Stimulated activated CD4-positive, alpha-beta T cell treated with anti-CD3 and anti-CD28 coated beads, Interleukin-15, amount 100 ng/mL, for 1 hour (primary cell): Measurements from ENCODE around the gene YIPF3.
"Not testable (repeated sequence)": the region's sequence is repeated elsewhere in the genome, so short reads cannot be mapped to it uniquely, and the experiment has no call there.

Experiments
- DNase-seq, 2 donors: peaks; one replicate each; pipeline ENCODE4 v3.0.0-alpha.2; 2020; ENCODE audit warnings: low read depth in 1 of 2, low spot score in 1 of 2

The YIPF3 gene

DNA sequence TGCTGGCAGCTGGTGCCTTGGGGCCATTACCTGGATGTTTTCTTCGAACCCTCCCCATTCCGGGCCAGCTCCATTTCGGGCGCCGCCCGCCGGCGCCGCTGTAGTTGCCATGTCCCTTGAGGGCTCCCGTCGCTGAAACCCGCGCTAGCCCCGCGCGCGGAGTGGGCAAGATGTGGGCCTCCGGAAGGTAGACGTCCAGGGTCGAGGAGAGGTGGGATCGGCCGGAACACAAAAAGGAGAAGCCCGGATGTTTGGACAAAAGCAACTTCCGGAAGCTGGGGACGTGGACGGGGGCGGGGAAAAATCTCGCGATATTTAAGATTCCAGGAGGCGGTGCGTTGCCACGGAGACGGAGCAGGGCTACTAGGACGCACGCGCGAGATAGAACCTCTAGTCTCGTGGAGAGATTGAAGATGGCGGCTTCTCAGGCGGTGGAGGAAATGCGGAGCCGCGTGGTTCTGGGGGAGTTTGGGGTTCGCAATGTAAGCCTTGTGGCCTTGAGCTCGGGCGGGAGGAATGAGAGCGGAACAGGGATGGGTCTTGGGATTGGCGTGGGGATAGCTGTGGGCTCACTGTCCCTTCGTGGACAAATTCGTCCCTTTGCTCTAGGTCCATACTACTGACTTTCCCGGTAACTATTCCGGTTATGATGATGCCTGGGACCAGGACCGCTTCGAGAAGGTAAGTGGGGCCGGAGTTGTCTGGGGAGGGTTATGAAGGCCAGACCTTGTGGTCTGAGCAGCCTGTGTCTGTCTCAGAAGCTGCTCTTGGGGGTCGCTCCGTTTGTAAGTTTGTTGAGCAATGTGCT lies at the start of gene YIPF3, which contains the start of gene POLR1C:
Gene YIPF3 (minus strand): TSS at position 230 of the 808 bp plus-strand sequence. CDS start 119 bp downstream, at position 111.
Gene POLR1C (plus strand): TSS at position 393 of the 808 bp plus-strand sequence. CDS start 21 bp downstream, at position 414.
- DNase-seq: peak; percentile 89 to 90

DNA sequence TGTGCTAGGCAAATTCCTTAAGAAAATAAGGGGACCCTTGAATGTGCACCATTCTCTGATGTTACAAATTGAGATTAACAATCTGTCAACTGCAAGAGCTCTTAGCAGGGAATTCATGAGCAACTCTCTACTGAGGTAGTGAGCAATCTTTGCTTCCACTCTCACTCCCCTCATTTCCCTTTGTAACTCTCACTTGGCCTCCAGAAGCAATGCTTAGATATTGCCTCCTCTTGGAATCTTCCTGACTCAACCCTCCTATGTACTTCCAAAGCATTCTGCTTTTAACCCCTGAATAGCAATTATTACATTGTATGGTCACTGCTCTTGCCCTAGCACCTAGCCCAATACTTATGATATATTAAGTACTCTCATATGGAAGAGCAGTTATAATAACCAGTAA lies 42.6 kb upstream of the YIPF3 start:
- no peak for DNase-seq

GRCh38 chr6:43557620-43558019 lies 40.9 kb upstream of the YIPF3 start:
- not testable (repeated sequence) for DNase-seq

DNA sequence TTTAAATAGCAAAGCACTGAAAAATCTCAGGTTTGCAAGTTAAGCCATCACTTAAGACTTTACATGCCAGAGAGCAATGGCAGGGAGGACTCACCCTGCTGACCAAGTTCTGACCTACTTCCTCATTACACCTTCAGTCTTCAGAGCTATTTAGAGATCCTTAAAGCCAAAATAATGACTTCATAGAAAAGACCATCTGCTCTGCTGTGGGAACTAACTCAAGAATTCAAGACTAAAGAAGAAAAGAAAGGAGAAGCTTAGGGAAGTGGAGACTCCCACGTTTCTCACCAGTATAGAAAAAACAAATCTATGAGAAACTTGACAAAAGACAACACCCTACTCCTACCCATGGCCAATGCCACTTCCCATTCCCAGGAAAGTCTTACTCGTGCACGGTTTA lies 30.5 kb upstream of the YIPF3 start:
- no peak for DNase-seq

DNA sequence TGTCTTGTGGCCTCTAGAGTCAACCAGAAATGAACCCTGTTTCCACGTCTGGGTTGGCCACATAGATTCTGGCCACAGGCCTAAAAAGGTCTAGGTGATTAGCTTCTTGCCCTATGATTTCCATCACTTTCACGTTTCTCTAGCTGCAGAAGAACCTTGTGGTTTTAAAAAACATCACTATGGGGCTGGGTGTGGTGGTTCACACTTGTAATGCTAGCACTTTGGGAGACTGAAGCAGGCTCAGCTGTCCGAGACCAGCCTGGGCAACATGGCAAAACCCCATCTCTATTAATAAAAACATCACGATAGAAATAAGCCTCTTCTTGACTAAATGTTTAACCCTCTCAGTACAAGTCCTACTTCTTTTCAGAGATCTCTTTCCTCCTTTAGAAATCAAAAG lies 27.7 kb upstream of the YIPF3 start:
- no peak for DNase-seq

- no peak for DNase-seq
Measured at GRCh38 chr6:43541774-43542471, 25.2 kb upstream of the YIPF3 start.

- DNase-seq: no peak
Measured at GRCh38 chr6:43540507-43540906, 23.8 kb upstream of the YIPF3 start.

DNA sequence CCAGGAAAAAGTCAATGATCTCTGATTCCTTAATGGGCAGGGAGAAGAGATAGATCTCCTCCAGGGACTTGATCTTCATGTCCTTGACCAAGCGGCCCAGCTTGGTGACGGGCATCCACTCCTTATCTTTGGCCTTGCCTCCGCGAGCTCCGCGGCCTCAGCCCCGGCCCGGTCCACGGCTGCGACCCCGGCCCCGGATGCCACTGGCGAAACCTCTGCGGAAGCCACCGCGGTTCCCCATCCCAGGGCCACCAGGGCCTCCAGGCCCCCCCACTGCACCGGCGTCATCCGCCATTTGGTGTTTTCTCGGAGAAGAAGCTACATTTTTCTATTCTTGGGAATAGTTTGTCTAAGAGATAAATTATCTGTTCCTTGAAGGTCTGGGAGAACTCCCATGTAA lies 22.7 kb upstream of the YIPF3 start:
- not testable (repeated sequence) for DNase-seq

DNA sequence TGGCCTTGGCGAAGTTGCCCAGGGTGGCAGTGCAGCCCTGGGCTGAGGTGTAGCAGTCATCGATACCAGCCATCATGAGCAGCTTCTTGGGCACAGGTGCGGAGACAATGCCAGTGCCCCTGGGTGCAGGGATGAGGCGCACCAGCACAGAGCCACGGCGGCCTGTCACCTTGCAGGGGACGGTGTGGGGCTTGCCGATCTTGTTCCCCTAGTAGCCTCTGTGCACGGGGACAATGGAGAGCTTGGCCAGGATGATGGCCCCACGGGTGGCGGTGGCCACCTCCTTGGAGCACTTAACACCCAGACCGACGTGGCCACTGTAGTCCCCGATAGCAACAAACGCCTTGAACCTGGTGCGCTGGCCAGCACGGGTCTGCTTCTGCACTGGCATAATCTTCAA lies 22.3 kb upstream of the YIPF3 start:
- not testable (repeated sequence) for DNase-seq

- no peak for DNase-seq
Measured at GRCh38 chr6:43532201-43532600, 15.5 kb upstream of the YIPF3 start.

DNA sequence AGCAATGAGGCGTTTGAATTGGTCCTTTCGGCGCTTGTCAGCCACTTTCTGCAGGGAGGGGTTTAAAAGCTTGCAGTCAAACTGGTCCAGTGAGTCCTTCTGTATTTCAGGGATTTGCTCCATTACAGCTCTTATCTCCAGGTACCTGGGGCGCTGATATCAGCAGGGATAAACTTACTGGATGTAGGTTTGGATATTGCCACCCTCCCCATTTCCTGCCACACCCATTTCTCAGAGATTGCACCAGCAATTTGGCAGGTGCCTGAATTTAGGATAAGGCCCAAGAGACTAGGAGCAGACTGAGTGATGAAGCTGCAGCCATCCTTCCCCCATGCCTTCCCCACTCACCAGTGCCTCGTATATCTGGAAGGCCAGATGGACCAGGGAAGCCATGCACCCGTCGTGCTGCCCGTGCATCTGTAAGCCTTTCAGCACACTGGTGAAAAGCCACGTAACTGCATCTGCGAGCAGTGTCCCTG lies 7.8 kb upstream of the YIPF3 start:
- no peak for DNase-seq

DNA sequence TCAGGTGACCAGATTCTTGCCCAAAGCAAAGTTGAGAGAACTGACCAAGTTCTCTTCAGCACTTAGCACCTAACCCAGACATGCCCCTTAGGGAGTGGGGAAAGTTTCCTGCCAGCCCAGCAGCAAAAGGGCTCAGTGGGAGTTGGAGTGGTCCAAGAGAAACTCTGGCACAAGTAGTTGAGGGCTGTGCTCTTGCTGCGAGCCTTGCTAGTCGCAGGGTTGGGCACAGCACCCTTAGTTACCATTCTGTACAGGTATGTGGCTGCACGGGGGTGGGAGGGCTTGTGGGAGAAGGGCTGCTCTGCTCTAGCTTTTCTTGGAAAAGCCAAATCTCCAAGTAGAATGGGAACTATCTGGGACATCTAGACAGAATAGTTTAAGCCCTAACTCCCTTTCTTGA lies 6.6 kb upstream of the YIPF3 start:
- DNase-seq: no peak

GRCh38 chr6:43522547-43523261 lies 6.0 kb upstream of the YIPF3 start:
- no peak for DNase-seq

- DNase-seq: no peak
Measured at GRCh38 chr6:43521836-43522235, 5.1 kb upstream of the YIPF3 start.

DNA sequence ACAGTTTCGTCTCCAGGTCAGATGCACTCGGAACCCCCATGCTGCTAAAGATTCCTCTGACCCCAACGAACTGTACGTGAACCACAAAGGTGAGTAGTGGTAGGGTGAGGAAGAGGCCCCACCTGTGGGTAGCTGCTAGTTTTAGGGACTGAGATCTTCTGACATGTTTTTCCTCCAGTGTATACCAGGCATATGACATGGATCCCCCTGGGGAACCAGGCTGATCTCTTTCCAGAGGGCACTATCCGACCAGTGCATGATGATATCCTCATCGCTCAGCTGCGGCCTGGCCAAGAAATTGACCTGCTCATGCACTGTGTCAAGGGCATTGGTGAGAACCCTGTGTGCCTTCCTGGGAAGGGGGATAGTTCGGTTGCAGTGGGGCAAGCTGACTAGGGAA lies 3.4 kb upstream of the YIPF3 start:
- no peak for DNase-seq

DNA sequence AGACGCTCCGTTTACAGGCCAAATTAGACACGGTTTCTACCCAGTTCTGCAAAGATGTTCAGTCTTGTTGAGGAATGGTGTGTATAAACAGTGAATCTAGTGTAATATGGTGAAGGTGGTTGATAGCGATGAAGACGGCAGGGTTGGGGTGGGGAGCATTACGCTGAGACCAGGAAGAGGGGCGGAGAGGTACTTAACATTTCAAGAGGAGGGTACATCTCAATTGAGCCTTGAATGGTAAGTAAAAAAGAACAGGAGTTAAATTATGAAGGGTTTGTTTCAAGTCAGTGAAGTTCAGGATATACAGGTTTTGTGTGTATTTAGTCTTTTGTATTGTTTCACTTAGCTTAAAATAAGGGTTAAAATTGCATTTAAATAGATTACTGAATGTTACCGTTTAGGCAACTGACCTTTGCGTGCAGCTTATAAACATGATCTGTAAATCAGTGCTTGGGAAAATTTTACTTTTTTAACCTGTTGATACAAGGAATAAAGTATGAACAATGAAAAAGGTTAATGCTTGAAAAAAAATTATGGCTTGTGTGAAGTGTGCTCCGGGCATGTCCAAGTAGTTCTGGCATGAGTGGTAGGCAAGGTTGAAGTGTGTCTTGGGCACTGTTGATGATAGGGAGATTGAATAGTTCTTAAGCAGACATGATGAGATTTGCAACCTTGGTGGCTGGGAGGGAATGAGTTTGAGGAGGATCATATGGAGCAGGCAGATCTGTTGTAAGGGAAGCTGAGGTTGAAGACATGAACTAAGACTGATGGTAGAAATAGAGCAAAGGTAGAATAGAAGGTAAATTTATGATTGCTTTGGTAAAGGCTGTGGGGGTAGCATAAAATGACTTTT lies 1.0 kb upstream of the YIPF3 start:
- DNase-seq: no peak

GRCh38 chr6:43516367-43516696 lies 394 bp downstream of the YIPF3 start:
- DNase-seq: no peak

GRCh38 chr6:43515808-43516207 lies 918 bp downstream of the YIPF3 start:
- no peak for DNase-seq

GRCh38 chr6:43511824-43512415 lies 4.8 kb downstream of the YIPF3 start:
- no peak for DNase-seq

GRCh38 chr6:43510827-43511163 lies 5.9 kb downstream of the YIPF3 start:
- DNase-seq: no peak
